ENCODE data around the gene LRIG3.

DNA sequence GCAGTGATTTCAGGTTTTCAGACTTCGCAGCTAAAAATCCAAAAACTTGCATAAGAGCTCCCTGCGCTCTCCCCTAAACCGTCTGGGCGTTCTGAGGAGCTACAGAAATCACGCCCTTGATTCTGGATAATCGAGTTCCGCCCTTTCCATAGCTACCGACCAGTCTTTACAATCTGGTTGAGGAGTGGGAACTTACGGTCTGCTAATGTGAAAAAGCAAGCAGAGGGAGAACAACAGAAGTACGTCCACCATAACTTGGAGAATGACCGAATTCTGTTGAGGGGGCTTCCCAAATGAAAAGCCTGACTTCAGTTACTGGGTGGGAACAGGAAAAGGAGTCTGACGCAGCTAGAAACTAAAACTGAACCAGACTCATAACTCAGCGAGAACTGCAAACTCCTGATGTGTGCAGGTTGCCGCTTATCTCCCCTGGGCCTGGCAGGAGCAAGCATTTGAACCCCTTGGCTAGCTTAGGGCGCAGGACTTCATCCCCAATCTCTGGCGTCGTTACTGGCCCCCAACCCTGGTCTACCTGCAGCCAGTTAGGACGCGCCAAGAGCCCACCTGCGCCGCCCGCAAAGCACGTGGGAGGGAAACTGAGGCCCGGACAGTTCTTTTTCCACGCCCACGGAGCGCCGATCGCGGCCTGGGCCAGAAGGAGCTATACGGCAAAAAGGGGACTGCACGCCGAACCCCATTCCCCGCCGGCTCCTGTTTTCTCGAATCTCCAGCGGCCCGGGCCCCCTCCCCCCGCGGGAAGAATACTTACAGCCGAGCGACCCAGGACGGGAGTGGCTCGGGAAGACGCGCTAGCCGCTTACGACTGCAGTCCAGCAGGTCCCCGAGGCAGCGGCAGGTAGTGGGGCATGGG, 838 bp downstream of the LRIG3 start:
- TF ChIP-seq, protein P1, sequence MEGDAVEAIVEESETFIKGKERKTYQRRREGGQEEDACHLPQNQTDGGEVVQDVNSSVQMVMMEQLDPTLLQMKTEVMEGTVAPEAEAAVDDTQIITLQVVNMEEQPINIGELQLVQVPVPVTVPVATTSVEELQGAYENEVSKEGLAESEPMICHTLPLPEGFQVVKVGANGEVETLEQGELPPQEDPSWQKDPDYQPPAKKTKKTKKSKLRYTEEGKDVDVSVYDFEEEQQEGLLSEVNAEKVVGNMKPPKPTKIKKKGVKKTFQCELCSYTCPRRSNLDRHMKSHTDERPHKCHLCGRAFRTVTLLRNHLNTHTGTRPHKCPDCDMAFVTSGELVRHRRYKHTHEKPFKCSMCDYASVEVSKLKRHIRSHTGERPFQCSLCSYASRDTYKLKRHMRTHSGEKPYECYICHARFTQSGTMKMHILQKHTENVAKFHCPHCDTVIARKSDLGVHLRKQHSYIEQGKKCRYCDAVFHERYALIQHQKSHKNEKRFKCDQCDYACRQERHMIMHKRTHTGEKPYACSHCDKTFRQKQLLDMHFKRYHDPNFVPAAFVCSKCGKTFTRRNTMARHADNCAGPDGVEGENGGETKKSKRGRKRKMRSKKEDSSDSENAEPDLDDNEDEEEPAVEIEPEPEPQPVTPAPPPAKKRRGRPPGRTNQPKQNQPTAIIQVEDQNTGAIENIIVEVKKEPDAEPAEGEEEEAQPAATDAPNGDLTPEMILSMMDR (IDR thresholded peaks at IDR 0.05), result no peak
- TF ChIP-seq POLR2A (IDR thresholded peaks at IDR 0.05), result peak in 1 of 2 donors; percentile 20
- no peak for TF ChIP-seq EP300 (IDR thresholded peaks at IDR 0.05)
- TF ChIP-seq POLR2AphosphoS5 (IDR thresholded peaks at IDR 0.05), result peak in 3 of 4 donors; percentile 52 to 61 (median 53)

Data from sigmoid colon (tissue), 4 donors.